Measurements from ENCODE around the gene CPNE6.

DNA sequence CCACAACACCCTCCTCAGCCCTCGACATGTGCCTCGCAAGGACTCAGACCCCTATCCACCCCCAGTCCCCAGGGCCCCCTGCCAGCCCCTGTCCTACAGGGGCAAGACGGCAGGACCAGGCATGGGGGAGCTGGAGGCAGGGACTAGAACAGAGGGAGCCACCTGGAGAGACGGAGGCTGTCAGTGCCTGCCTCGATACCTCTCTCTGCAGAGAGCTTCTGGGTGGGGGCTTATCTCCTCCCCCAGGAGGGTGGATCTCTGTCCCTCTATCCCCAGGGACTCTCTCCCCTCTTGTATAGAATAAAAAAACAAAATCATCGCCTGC, 2.0 kb upstream of the CPNE6 start:
- no peak for TF ChIP-seq YY1 (IDR thresholded peaks at IDR 0.05; ENCODE audit: insufficient read depth, insufficient read length)
- no peak for TF ChIP-seq SUZ12 (IDR thresholded peaks at IDR 0.05; ENCODE audit: extremely low read depth, insufficient read depth, insufficient read length)

Measured in NT2/D1 (cell line).